Stimulated activated CD4-positive, alpha-beta T cell treated with anti-CD3 and anti-CD28 coated beads, Interleukin-2, amount 100 ng/mL, for 4 hours (primary cell): Measurements from ENCODE around the gene BFSP1.

Source experiments
- DNase-seq: peaks from one replicate; pipeline ENCODE4 v3.0.0-alpha.2; 2020; ENCODE audit warnings: low read depth

The BFSP1 gene

GRCh38 chr20:17557675-17558006 is 26.5 kb upstream of the BFSP1 start:
- DNase-seq, result no peak

DNA sequence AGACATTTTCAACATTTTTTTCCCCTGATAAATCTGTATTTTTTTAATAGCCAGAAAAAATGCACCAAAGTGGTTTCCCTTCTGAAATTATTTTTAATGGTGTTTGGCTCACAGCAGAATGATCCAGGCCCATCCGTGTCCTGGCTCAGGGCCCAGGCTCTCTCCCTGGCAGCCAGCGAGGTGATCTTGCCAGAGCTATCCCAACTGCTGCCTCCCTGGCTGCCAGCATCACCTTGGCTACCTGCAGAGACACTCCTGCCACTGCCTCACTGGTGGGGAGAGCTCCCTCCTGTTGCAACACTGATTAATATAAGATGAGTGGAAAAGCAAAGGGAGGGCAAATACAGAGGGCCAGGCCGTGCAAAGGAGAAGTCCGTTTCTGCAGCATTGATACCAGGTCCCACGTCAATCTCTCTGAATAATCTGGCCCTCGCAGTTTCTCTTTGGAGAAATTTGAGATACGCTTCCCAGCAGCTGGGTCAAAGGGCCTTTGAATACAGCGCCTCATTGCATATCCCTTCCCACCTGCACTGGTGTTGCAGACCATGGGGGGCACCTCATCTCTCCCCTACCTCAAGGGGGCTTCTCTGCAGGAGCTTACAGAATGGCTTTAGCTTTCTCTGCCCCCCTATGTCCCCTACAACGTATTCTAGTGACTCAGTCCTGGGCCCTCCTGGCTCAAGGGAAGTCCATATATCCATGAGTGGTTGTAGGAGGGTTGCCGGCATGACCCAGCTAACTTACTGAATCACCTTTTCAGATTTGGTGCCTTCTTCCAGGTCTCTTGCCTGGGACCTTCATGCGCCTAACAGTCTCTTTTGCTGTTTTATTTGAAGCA is 25.9 kb upstream of the BFSP1 start:
- no peak for DNase-seq

GRCh38 chr20:17555106-17555505 is 23.9 kb upstream of the BFSP1 start:
- no peak for DNase-seq

GRCh38 chr20:17549131-17549530 is 18.0 kb upstream of the BFSP1 start:
- DNase-seq, result no peak

- no peak for DNase-seq
These were observed 13.9 kb upstream of the BFSP1 start for GRCh38 chr20:17545127-17545526.

GRCh38 chr20:17543531-17544131 is 12.5 kb upstream of the BFSP1 start:
- no peak for DNase-seq

DNA sequence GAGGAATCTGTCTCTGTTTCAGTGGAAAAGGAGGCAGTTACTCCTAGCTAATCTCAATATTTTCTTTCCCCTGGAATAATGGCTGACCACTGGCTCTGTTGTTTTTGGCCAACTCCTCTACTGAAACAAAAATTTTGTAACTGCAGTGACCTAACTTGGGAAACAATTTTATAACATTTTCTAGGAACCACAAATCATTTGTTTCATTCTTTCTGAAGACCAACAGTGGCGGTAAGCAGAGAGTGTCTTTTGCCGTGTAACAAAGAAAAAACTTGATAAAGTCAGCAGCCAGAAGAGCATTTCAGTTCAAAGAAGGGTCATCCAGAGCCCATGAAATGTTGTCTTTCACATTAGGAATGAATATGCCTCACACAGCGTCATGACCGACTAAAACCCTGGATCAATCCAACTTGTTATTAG is 11.8 kb upstream of the BFSP1 start:
- DNase-seq, result no peak

DNA sequence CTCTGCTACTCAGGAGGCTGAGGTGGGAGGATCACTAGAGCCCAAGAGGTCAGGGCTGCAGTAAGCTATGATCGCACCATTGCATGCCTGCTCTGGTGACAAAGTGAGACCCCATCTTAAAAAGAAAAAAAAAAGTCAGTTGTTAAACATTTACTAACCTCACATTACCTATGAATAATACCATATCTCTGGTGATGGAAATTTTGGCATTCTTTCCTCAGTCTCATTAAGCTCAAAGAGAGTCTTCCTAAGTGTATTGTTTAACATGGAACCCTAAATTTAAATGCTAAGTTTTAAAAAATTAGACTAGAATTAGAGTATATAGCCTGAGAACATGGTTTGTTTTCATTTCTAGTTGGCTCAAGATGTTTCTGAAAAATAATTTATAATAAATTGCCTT is 11.3 kb upstream of the BFSP1 start:
- no peak for DNase-seq

GRCh38 chr20:17541996-17542395 is 10.8 kb upstream of the BFSP1 start:
- DNase-seq, result no peak

DNA sequence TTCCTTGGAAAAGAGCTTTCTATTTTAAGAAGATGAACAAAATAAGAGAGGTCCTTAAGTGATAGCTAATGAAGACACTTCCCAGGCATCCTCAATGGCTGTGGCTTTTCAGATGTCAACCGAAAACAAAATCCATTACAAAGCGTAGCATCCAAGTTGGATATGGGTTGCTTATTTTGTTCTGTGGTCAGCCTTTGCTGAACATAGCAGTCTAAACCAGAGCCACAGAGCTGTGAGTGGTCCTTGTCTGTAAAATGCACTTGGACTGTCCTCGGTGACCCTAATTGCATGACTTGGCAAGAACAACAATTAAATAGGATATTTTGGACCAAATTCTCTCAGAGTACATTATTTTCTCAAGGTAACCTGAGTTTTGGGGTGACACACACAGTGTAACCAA is 10.4 kb upstream of the BFSP1 start:
- no peak for DNase-seq

- DNase-seq, result no peak
These were observed 7.5 kb upstream of the BFSP1 start for GRCh38 chr20:17538517-17539170.

DNA sequence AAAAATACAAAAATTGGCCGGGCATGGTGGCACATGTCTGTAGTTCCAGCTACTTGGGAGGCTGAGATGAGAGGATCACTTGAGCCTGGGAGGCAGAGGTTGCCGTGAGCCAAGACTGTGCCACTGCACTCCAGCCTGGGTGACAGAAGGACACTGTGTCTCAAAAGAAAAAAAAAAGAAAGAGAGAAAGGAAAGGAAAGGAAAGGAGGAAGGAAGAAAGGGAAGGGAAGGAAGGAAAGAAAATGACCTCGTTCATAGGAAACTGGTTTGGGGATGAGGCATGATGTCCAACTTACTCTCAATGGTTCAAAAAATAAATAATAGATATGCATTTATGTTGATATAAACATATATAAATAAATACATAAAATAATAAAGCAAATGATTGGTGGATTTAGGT is 6.8 kb upstream of the BFSP1 start:
- no peak for DNase-seq

- DNase-seq, result peak; percentile 41
These were observed 5.8 kb upstream of the BFSP1 start for GRCh38 chr20:17536944-17537444.

DNA sequence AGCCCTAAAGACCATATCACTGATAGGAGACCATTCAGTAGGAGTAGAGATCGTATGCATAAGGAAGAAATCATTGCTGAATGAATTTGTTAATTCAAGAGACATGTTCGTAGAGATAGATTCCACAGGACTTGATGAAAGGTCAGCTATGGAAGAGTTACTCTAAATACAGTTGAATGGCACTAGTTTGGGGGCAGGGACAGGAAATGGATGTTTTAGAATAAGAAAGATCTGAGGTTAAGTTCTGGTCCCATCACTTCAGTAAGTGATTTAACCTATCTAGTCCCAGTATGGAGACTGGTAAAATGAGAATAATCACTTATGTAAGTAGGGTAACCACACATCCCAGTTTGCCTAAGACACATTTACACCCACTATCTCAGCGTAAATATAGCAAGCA is 2.9 kb upstream of the BFSP1 start:
- no peak for DNase-seq

DNA sequence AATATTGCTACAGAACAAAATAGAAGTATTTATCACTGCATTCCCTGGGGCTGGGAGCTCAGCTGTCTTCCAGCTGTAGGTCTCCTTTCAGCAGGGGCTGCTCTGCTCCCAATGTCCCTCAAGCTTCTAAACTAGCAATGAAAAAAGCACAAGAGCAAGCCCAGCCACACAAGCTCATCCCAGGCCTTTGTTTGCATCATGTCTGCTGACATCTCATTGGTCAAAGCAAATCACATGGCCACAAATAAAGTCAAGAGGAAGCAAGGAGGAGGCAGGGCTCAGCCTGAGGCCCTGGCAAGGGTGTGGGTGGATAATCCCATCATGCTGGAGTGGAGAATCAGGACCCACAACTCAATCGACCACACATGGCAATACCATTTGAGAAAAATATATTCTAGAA is 2.2 kb upstream of the BFSP1 start:
- no peak for DNase-seq

GRCh38 chr20:17531665-17532025 is 466 bp upstream of the BFSP1 start:
- DNase-seq, result no peak

DNA sequence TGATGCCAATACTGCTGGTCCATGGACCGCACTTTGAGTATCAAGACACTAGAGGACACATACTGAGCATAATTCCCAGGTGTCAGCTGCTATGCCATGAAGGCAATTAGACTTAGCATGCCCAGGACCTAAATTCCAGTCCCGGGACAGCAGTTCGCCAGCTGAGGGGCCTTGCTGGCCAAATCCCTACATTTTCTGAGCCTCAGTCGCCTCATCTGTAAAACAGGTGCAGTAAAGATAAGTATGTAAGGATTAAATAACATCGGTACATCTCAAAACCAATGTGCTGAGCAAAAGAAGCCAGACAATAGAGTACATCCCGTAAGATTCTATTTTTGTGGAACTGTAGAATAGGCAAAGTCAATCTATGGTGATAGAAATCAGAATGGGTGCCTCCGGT is 1.0 kb downstream of the BFSP1 start:
- DNase-seq, result no peak

DNA sequence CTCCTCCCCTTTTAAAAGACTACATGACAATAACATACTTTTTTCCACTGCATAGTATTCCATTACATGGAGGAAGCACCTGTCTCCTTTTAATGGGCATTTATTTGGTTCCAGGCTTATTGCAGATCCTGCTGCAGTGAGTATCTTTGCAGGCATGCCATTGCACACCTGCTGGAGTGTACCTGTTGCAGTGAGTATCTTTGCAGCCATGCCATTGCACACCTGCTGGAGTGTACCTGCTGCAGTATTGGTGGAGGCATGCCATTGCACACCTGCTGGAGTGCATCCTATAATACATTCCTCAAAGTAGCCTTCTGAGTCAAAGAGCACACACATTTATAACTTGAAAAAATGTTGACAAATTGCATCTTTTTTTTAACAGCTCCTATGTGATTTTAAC is 1.6 kb downstream of the BFSP1 start:
- no peak for DNase-seq

GRCh38 chr20:17525650-17526049 is 5.5 kb downstream of the BFSP1 start:
- no peak for DNase-seq

- DNase-seq, result no peak
These were observed 6.0 kb downstream of the BFSP1 start for GRCh38 chr20:17525132-17525531.

- no peak for DNase-seq
These were observed 6.6 kb downstream of the BFSP1 start for GRCh38 chr20:17524560-17524959.

- DNase-seq, result no peak
These were observed 7.9 kb downstream of the BFSP1 start for GRCh38 chr20:17523326-17523725.

DNA sequence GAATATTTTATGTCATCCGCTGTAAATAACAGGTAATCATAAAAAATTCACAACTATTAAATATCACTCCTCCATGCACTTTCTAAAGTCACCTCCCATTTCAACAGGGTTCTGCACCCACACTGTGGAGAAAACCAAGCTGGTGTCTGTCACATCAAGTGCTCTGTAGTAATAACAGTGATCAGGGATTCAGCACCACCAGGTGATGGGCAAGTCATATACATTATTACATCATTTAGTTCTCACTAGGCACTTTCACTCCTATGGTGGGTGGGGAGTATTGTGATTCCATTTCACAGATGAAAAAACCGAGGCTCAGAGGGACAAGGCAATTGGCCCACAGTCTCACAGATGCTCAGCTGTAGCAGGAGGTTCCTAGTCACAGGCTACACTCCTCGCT is 8.7 kb downstream of the BFSP1 start:
- DNase-seq, result no peak
